Measurements from ENCODE around the gene HLA-DMA. TPM values are rescaled to one million over a fixed set of nuclear protein-coding genes. Genes with fewer than 3 reads are reported as not detected.
A peak's percentile ranks its signal among the peaks of the same experiment; 100 is the strongest.

Gene HLA-DMA
- total RNA-seq, 2 donors from 2014 or later = 15.8 to 26.7 TPM

DNA sequence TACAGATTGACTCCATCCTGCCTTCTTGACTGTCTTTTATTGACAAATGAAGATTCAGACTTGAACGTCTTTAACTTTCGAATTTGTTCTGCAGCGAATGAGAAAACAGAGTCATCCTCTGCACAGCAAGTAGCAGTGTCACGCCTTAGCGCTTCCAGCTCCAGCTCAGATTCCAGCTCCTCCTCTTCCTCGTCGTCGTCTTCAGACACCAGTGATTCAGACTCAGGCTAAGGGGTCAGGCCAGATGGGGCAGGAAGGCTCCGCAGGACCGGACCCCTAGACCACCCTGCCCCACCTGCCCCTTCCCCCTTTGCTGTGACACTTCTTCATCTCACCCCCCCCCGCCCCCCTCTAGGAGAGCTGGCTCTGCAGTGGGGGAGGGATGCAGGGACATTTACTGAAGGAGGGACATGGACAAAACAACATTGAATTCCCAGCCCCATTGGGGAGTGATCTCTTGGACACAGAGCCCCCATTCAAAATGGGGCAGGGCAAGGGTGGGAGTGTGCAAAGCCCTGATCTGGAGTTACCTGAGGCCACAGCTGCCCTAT, 27.7 kb upstream of the HLA-DMA start:
- no peaks in the 10 kb centered on the region for H3K9me3 ChIP-seq
- no peak overlapping the region for H3K27ac ChIP-seq
- H3K4me1 ChIP-seq = peaks cover 75% of the 10 kb centered on the region
- no peak for TF ChIP-seq POLR2A (IDR thresholded peaks at IDR 0.05)
- TF ChIP-seq, protein P1, sequence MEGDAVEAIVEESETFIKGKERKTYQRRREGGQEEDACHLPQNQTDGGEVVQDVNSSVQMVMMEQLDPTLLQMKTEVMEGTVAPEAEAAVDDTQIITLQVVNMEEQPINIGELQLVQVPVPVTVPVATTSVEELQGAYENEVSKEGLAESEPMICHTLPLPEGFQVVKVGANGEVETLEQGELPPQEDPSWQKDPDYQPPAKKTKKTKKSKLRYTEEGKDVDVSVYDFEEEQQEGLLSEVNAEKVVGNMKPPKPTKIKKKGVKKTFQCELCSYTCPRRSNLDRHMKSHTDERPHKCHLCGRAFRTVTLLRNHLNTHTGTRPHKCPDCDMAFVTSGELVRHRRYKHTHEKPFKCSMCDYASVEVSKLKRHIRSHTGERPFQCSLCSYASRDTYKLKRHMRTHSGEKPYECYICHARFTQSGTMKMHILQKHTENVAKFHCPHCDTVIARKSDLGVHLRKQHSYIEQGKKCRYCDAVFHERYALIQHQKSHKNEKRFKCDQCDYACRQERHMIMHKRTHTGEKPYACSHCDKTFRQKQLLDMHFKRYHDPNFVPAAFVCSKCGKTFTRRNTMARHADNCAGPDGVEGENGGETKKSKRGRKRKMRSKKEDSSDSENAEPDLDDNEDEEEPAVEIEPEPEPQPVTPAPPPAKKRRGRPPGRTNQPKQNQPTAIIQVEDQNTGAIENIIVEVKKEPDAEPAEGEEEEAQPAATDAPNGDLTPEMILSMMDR (IDR thresholded peaks at IDR 0.05) = no peak
- no peak overlapping the region for H3K4me3 ChIP-seq
- intact Hi-C loops (cut with DNase I) = loop anchor here (10.0 kb wide), 1 partner anchor 96 kb away; no protein-coding TSS in a partner anchor
- WGBS, 2 donors = 72 to 79% methylated on average over 10 to 11 of the region's 11 CpGs
- DNase-seq (no peak), ATAC-seq (no peak)
- peaks cover 39 to 49% of the 10 kb centered on the region in 2 donors for H3K36me3 ChIP-seq (replicated peaks in 1 of 2; ENCODE audit: insufficient read depth in 1 of 2, low read depth in 2 of 2)
- no peaks in the 10 kb centered on the region for H3K27me3 ChIP-seq

DNA sequence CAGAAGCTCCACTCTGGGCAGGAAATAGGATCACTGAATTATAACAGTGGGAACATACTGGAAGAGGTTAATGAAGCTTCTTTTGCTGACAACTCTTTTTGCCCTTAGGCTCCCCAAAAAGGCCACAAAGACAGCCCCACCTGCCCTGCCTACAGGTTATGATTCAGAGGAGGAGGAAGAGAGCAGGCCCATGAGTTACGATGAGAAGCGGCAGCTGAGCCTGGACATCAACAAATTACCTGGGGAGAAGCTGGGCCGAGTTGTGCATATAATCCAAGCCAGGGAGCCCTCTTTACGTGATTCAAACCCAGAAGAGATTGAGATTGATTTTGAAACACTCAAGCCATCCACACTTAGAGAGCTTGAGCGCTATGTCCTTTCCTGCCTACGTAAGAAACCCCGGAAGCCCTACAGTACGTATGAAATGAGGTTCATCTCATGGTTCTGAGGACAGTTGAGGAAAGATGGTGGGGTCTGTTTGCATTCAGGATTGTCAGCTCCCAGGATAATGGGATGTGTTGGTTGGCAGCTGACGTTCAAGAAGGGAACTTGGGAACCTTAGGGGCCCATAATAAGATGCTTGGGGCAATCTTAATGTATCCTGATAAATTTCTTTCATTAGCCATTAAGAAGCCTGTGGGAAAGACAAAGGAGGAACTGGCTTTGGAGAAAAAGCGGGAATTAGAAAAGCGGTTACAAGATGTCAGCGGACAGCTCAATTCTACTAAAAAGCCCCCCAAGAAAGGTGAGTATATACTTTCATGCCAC, 27.0 kb upstream of the HLA-DMA start:
- ATAC-seq = no peak
- intact Hi-C loops (cut with DNase I) = loop anchor here (10.0 kb wide), 1 partner anchor 95 kb away; no protein-coding TSS in a partner anchor
- Histone ChIP-seq H3K27ac (no peak overlapping the region), H3K27me3 (no peaks in the 10 kb centered on the region), H3K36me3 (replicated peaks in 1 of 2; ENCODE audit: insufficient read depth in 1 of 2, low read depth in 2 of 2) (peaks cover 39 to 52% of the 10 kb centered on the region in 2 donors), H3K4me1 (peaks cover 81% of the 10 kb centered on the region), H3K9me3 (no peaks in the 10 kb centered on the region), H3K4me3 (no peak overlapping the region)
- no peak for DNase-seq
- TF ChIP-seq POLR2A (IDR thresholded peaks at IDR 0.05) = no peak
- TF ChIP-seq, protein P1 (IDR thresholded peaks at IDR 0.05) = peak in 1 of 7 experiments; percentile 8
- WGBS, 2 donors = 85 to 86% methylated on average over 11 to 12 of the region's 12 CpGs

DNA sequence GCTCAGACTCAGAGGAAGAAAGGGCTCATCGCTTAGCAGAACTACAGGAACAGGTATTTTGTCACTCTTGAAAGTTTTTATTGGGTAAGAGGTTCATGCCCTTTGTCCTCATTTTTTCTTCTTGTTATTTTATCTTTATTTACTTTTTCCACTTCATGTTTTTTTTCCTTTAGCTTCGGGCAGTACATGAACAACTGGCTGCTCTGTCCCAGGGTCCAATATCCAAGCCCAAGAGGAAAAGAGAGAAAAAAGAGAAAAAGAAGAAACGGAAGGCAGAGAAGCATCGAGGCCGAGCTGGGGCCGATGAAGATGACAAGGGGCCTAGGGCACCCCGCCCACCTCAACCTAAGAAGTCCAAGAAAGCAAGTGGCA, 25.0 kb upstream of the HLA-DMA start:
- no peak for DNase-seq
- intact Hi-C loops (cut with DNase I) = no loop called here
- Histone ChIP-seq H3K4me3 (no peak overlapping the region), H3K9me3 (no peaks in the 10 kb centered on the region), H3K4me1 (peaks cover 70% of the 10 kb centered on the region), H3K27me3 (no peaks in the 10 kb centered on the region), H3K36me3 (replicated peaks in 1 of 2; ENCODE audit: insufficient read depth in 1 of 2, low read depth in 2 of 2) (peaks cover 39 to 56% of the 10 kb centered on the region in 2 donors), H3K27ac (peak overlapping the region in 2 of 4 donors; percentile 5 to 20)
- WGBS, 2 donors = 34 to 56% methylated on average over 7 of the region's 7 CpGs
- no peak for ATAC-seq
- TF ChIP-seq, protein P1 (IDR thresholded peaks at IDR 0.05) = no peak
- no peak for TF ChIP-seq POLR2A (IDR thresholded peaks at IDR 0.05)

DNA sequence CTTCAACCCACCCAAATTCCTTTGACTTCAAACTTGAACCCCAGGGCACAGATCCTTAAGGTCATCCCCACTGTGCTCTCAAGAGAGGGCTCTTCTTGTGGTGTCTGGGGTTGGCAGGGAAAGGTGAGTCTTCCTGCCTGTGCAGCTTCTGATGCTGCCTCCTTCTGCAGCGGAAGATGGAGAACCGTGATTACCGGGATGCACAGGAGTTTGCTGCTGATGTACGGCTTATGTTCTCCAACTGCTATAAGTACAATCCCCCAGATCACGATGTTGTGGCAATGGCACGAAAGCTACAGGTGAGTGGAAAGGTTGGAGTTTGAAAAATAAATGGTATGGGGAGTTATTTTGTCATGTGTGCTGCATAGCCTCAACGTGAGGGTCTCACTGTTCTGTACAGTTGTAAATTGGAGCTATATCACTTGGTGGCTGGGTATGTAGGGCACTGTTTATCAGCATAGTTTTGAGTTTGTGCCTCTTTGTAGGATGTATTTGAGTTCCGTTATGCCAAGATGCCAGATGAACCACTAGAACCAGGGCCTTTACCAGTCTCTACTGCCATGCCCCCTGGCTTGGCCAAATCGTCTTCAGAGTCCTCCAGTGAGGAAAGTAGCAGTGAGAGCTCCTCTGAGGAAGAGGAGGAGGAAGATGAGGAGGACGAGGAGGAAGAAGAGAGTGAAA, 24.5 kb upstream of the HLA-DMA start:
- 44 to 51% methylated on average over 10 of the region's 10 CpGs for WGBS, 2 donors
- Histone ChIP-seq H3K4me1 (peaks cover 65% of the 10 kb centered on the region), H3K4me3 (no peak overlapping the region), H3K36me3 (replicated peaks in 1 of 2; ENCODE audit: insufficient read depth in 1 of 2, low read depth in 2 of 2) (peaks cover 39 to 56% of the 10 kb centered on the region in 2 donors), H3K9me3 (no peaks in the 10 kb centered on the region), H3K27me3 (no peaks in the 10 kb centered on the region), H3K27ac (peak overlapping the region in 2 of 4 donors; percentile 5 to 20)
- DNase-seq (no peak), ATAC-seq (no peak)
- TF ChIP-seq POLR2A (IDR thresholded peaks at IDR 0.05) = no peak
- TF ChIP-seq, protein P1 (IDR thresholded peaks at IDR 0.05) = no peak
- intact Hi-C loops (cut with DNase I) = no loop called here

All from body of pancreas (tissue), 4 donors.